HAP-1 (cell line): ENCODE results near the gene CCDC88C.

Experiments
- DNase-seq, 2 experiments: peaks; one replicate each; pipeline ENCODE4 v3.0.0-alpha.2; 2016 to 2020; ENCODE audit warnings: low spot score in 2 of 2
- H3K27me3 ChIP-seq: fragments of 250-450 bp; sonication (Bioruptor Pico); 2 replicates; pipeline ENCODE4 v1.5.1; 2020; ENCODE audit warnings: low read depth, mild to moderate bottlenecking, moderate library complexity
- H3K36me3 ChIP-seq: fragments of 250-450 bp; sonication (Bioruptor Pico); replicated peaks from 2 replicates; pipeline ENCODE4 v1.5.1; 2020; ENCODE audit warnings: mild to moderate bottlenecking
- H3K4me1 ChIP-seq: fragments of 250-450 bp; sonication (Bioruptor Pico); 2 replicates; pipeline ENCODE4 v1.5.1; 2020; ENCODE audit warnings: mild to moderate bottlenecking
- H3K4me3 ChIP-seq: fragments of 250-450 bp; sonication (Bioruptor Pico); 2 replicates; pipeline ENCODE4 v1.5.1; 2020; ENCODE audit warnings: mild to moderate bottlenecking, moderate library complexity
- H3K9me3 ChIP-seq: fragments of 250-450 bp; sonication (Bioruptor Pico); 2 replicates; pipeline ENCODE4 v1.5.1; 2020; ENCODE audit warnings: mild to moderate bottlenecking, moderate library complexity
- in situ Hi-C: fragments of 300-500 bp; cut with MboI; formaldehyde crosslinking; loops from 3 replicates; pipeline ENCODE4 v1.14.3; 2020; ENCODE audit warnings: low sequenced_read_pairs, inconsistent platforms, mixed read lengths

CCDC88C gene

DNA sequence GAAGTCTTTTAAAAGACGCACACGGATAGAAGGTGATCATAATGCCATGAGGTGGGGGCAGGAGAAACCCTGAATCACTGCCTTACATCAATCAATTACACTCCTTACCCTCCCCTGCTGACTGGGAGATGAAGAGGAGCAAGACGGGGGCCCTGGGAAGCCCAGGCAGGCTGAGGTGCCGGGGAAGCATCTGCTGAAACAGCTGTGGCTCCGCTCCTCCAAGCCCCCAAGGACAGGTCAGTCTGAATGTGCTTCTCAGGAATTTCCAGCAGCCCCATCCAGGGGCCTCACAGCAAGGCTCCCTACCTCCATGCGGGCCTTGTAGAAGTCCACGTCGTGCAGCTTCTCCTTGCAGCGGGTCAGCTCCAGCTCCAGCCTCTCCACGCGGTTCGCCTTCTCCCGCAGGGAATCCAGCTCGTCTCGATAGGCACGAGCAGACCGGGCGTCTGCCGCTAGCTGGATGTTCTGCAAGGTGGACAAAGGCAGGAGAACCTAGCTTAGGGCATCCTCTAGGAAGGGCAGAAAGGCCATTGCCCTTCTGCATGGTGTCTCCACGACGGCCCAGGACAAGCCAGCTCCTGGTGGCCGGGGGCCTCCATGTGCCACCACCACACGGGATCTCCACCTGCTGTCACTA is 79.8 kb downstream of the CCDC88C start:
- peaks cover 35% of the 10 kb centered on the region for H3K36me3 ChIP-seq
- no peaks in the 10 kb centered on the region for H3K27me3 ChIP-seq
- no peak for DNase-seq
- H3K9me3 ChIP-seq: no peaks in the 10 kb centered on the region
- H3K4me3 ChIP-seq: no peak overlapping the region
- in situ Hi-C loops: no loop called here
- H3K4me1 ChIP-seq: no peaks in the 10 kb centered on the region

DNA sequence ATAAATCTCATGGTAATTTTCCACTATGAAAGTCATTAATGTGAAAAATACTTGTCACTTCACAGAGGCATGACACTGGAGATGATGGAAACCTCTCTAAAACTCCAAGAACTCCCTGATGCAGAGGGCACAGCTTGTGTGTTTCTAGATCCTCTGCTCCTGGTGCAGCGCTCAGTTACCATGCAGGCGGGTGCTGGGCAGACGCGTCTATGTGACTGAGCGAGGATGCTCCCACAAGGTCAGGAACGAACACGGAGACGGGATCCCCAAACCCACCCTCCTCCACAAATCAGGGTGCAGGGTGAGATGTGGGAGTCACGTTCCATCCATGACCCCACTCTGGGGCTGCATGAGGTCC is 81.5 kb downstream of the CCDC88C start:
- Histone ChIP-seq H3K4me1 (no peaks in the 10 kb centered on the region), H3K36me3 (peaks cover 35% of the 10 kb centered on the region), H3K27me3 (no peaks in the 10 kb centered on the region), H3K4me3 (no peak overlapping the region), H3K9me3 (no peaks in the 10 kb centered on the region)
- in situ Hi-C loops: no loop called here
- no peak for DNase-seq

DNA sequence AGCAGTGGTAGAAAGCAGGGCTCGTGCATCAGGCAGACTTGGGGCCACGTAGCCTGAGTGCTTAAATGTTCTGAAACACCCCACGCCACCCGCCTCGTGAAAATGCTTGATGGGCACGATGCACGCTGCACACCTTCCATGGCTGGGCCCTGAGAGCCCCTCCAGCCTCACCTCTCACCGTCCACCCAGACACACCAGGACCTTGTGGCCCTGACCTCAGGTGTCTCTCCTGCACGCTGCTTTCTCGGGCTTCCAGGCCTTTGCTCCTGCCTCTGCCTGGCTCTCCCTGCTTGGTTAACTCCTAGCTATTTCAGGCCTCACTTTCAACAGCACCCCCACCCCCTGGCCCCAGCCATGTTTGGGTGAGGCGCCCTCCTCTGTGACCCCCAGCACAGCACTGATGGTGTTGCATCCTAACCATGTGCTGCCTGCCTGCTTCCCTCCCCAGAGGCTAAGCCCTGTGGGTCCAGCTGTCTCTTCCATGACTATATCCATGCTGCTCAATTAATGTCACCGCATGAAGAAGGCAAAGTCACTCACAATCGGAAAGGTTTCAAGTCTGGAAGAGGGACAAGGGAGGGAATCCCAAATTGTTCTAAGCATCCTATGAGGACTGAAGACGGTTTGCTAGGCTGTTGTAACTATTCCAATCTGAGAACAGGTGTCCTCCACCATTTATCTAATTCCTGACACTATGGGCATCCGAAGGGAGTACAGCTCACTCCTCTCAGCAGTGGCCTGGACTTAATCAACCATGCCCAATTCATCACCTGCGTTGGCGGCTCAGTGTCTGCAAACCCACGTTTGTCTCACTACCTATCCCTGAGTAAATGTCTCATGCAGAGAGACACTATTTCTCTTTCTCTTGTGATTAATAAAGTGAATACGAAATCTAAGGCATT is 82.2 kb downstream of the CCDC88C start:
- Histone ChIP-seq H3K27me3 (no peaks in the 10 kb centered on the region), H3K9me3 (no peaks in the 10 kb centered on the region), H3K4me3 (no peak overlapping the region), H3K36me3 (peaks cover 35% of the 10 kb centered on the region), H3K4me1 (no peaks in the 10 kb centered on the region)
- DNase-seq: no peak
- in situ Hi-C loops: no loop called here

DNA sequence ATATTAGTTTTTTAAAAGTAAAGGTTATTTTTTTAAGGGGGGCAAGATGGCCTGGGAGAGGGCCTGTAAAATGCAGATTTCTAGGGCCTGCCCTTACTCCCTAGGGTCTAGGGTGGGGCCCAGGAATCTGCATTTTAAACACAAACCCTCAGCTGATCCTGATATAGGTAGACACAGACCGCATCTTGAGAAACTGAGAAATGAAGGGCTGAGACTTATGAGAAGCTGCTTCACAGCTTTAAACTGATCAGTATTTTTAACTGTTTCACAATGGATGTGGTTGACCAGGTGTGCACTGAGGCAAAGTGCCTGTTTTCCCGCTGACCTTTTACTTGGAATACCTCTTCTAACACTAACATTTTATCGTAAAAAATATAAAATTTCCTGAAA is 84.0 kb downstream of the CCDC88C start:
- in situ Hi-C loops: no loop called here
- no peaks in the 10 kb centered on the region for H3K27me3 ChIP-seq
- DNase-seq: no peak
- no peaks in the 10 kb centered on the region for H3K4me1 ChIP-seq
- H3K36me3 ChIP-seq: peaks cover 36% of the 10 kb centered on the region
- no peaks in the 10 kb centered on the region for H3K9me3 ChIP-seq
- H3K4me3 ChIP-seq: no peak overlapping the region

DNA sequence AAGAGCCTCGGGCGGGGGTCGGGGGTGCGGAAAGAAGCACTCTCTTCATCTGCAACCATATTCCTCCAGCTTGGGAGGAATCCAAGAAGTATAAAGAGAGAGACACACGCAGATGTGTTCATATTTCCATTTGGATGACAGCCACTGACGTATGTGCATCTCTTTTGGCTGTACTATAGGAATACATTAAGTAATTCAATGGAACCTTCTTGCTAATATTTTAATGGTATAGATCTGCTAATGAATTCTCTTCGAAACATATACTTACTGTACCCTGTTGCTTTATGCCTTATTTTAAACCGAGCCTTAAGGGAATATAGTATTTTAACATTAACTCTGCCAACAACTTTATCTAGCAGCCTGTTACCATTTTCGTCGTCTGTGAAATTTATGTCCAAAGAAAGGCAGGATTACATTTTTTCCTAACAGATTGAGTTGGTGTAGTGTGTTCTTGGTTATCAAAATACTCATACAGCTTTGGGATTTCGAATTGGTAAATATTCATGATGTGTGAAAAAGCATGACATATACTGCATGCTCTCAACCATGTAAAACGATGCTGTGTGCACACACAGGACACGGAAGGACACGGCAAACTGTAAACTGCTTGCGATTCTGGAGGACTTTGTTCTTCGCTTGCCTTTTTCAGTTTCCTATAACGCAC is 84.5 kb downstream of the CCDC88C start:
- Histone ChIP-seq H3K4me3 (no peak overlapping the region), H3K9me3 (no peaks in the 10 kb centered on the region), H3K4me1 (no peaks in the 10 kb centered on the region), H3K36me3 (peaks cover 32% of the 10 kb centered on the region), H3K27me3 (no peaks in the 10 kb centered on the region)
- DNase-seq: no peak
- in situ Hi-C loops: no loop called here

DNA sequence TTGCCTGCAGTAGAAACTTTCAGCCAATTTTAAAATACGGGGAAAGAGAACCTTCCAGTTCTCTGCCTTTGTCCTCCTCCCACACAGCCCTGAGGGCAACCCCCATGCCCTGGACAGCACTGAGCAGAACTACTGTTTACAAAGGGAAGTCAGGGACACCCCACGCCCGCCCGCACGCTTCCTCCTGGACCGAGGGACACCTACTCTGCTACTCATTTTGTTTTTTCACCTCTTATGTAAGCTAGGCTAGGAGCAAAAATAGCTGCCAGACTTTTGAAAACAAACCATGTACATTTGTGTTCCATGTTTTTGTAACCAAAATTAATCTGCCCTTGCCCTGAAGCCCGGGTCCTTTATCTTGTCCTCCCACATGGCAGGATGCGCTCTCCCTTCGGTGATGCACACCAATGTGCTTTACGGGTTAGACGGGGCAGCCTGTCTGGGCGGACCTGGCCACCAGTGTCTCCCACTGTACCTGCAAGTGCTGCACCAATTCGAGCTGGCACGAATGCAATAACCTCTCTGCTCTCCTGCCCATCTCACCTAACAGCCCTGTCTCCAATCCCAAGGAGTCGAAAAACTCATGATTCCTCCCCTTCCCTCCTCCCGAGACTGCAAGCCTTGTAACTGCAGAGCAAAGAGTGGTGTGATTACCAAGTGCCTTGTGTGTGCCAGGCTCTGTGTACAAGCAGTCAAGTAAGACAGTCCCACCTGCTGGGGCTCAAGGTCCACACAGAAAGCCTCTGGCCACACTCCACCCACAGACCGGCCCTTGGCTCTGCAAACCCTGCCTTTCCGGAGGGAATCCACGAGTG is 85.2 kb downstream of the CCDC88C start:
- Histone ChIP-seq H3K4me1 (no peaks in the 10 kb centered on the region), H3K4me3 (no peak overlapping the region), H3K36me3 (peaks cover 26% of the 10 kb centered on the region), H3K9me3 (no peaks in the 10 kb centered on the region), H3K27me3 (no peaks in the 10 kb centered on the region)
- in situ Hi-C loops: no loop called here
- no peak for DNase-seq

DNA sequence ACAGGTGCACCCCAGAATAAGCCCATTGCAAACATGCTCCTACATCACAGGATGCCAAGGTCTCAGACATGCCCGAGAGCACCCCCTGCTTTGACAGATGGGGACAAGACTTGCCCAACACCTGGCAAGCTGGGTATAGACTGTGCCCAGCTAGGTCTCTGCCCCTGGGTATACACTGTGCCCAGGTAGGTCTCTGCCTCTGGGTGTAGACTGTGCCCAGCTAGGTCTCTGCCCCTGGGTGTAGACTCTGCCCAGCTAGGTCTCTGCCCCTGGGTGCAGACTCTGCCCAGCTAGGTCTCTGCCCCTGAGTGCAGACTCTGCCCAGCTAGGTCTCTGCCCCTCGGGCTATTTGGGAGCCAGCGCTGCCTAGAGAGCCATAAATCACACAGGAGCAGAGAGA is 85.9 kb downstream of the CCDC88C start:
- no peak for DNase-seq
- H3K4me1 ChIP-seq: no peaks in the 10 kb centered on the region
- in situ Hi-C loops: no loop called here
- H3K9me3 ChIP-seq: no peaks in the 10 kb centered on the region
- H3K36me3 ChIP-seq: peaks cover 23% of the 10 kb centered on the region
- H3K4me3 ChIP-seq: no peak overlapping the region
- H3K27me3 ChIP-seq: no peaks in the 10 kb centered on the region

DNA sequence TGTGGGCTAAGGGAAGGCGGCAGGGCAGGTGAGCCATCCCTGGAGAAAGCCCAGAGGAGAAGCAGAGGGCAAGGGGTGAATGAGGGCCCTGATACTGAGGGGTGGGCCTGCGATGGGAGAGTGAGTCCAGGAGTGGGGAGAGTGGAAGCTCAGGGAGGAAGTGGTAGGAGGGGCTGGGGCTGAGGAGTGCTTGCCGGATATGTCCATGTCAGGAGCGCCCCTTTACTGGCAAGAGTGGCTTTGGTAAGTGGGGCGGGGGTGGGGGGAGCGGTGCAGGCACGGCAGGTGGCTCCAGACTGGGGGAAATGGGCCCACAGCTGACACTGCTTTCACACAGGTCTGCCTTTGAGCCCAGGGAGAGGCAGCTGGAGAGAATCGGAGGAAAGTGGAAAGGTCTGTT is 86.8 kb downstream of the CCDC88C start:
- H3K4me1 ChIP-seq: no peaks in the 10 kb centered on the region
- in situ Hi-C loops: no loop called here
- H3K9me3 ChIP-seq: no peaks in the 10 kb centered on the region
- DNase-seq: no peak
- H3K36me3 ChIP-seq: peaks cover 18% of the 10 kb centered on the region; the same call in 1 of the 2 replicates
- H3K4me3 ChIP-seq: no peak overlapping the region
- no peaks in the 10 kb centered on the region for H3K27me3 ChIP-seq

DNA sequence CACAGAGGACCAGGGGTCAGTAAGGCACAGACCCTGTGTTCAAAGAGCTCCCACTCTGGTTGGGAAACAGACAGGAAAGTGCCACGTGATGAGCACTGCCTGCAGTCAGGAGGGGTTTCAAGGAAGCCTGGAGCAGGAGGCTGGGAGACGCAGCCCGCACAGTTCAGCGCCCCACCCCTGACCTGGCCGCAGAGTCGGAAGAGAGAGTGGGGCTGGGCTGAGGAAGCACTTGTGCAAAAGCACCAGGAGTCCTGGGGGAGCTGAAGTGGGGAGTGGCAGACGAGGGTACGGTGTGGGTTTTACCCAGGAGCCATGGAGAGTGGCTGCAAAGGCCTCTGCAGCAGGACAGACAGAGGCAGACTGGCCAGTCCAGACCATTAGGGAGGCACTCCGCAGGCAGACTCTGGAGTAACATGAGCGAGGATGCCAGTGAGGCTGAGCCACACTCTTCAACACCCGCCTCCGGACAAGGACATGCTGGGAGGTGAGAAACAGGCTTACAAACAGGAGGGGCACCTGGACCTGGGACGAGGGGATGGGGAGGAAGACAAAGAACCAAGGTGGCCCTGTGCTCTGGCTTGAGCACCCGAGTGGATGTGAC is 87.4 kb downstream of the CCDC88C start:
- in situ Hi-C loops: no loop called here
- peaks cover 13% of the 10 kb centered on the region; the same call in 1 of the 2 replicates for H3K36me3 ChIP-seq
- H3K27me3 ChIP-seq: no peaks in the 10 kb centered on the region
- DNase-seq: no peak
- no peaks in the 10 kb centered on the region for H3K4me1 ChIP-seq
- H3K4me3 ChIP-seq: no peak overlapping the region
- no peaks in the 10 kb centered on the region for H3K9me3 ChIP-seq

DNA sequence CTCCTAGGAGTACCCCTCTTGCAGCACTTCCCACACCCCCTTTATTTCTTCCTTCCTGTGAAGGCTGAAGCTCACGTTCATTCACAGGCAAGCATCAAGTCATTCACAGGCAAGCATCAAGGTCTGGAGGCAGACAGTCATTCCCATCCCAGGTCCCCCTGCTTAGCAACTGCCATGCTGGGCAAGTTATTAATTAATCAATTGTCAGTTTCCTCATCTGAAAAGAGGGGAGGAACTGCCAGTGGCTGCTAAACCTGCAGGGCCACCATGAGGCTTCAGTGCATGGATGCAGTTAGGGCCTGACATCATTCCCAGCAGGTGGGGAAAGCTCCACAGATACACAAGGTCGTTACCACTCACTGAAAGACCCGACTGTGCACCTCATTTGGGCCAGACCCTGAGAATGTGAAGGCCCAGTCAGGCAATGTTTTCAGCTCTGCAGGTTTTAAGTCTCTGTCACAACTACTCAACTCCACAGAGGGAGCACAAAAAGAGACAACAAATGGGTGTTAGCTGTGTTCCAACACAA is 88.1 kb downstream of the CCDC88C start:
- Histone ChIP-seq H3K9me3 (no peaks in the 10 kb centered on the region), H3K4me1 (no peaks in the 10 kb centered on the region), H3K4me3 (no peak overlapping the region), H3K27me3 (no peaks in the 10 kb centered on the region), H3K36me3 (peaks cover 14% of the 10 kb centered on the region; the same call in 1 of the 2 replicates)
- in situ Hi-C loops: no loop called here
- DNase-seq: no peak

DNA sequence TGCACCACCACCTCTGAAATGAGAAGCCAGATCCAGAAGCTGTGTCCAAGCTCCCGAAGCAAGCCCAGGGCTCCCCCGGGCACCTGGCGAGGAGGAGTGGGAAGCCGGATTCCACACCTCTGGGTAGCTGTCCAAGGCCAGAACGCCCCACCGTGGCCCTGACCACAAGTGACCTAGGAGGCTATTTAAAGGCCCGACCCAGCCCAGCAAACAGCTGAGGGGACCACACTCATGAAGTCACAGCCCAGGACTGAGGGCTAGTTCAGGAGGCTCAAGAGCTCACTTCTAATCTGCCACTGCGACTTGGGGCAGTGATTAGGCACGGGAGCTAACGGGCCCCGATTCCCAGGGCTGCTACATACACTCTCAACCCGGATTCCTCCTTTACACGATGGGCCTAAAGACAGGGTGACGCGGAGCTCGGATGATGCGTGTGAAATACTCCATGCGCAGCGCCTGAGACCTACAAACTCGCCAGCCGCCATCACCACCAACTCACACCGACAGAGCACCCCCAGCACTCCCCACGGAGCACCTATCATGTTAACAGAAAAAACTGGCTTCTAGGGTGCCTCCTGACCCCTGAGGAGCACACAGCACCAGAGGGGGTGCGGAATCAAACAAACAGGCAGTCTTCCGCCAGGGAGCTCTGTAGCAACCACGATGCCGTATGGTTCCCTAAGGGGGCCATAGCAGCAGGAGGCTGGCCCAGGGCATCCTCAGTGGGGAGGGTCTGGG is 89.1 kb downstream of the CCDC88C start:
- Histone ChIP-seq H3K4me1 (peaks cover 3% of the 10 kb centered on the region), H3K36me3 (peaks cover 21% of the 10 kb centered on the region), H3K27me3 (no peaks in the 10 kb centered on the region), H3K4me3 (no peak overlapping the region), H3K9me3 (no peaks in the 10 kb centered on the region)
- DNase-seq: no peak
- in situ Hi-C loops: no loop called here

DNA sequence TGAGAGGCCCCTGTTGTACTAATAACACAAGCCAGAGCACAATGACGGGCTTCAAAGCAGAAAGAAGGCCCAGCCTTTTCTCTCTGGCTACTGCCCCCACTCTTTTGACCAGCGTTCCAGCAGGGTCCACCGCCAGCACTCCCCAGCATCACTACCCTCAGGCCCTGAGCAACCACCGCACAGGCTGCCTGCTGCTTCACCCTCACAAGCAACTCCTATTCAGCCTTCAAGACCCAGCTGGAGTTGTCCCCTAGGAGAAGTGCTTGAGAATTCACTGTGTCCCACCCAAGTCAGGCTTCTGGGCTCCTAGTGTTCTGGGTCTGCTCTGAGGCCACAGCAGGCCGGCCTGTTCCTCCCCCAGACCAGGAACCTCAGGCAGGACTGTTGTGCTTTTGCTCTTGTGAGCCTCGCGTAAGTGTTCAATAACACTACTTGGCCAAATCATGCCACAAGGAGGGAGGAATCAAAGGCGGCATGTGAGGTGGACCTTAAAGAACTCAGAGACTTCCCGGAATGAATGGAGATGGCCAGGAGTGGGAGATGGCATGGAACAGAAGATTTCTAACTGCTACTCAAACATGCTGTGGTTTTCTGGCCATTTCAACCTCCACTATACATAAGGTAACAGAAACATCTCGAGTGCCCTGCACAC is 89.8 kb downstream of the CCDC88C start:
- H3K36me3 ChIP-seq: peaks cover 25% of the 10 kb centered on the region

More for the DNA sequence above, 89.8 kb downstream of the CCDC88C start:
- no peaks in the 10 kb centered on the region for H3K27me3 ChIP-seq
- DNase-seq: no peak
- in situ Hi-C loops: no loop called here
- H3K9me3 ChIP-seq: no peaks in the 10 kb centered on the region
- H3K4me3 ChIP-seq: no peak overlapping the region
- peaks cover 3% of the 10 kb centered on the region for H3K4me1 ChIP-seq
